GM23248 (cell line): ENCODE data around the gene SETD6. TPM values are rescaled to one million over a fixed set of nuclear protein-coding genes. Genes with fewer than 3 reads are reported as not detected.

Experiments
- DNase-seq: peaks from one replicate; pipeline ENCODE4 v3.0.0-alpha.2; 2015
- H2AFZ ChIP-seq: fragments of 200-600 bp; sonication (generic); 2 replicates; pipeline ENCODE4 v1.6.1; 2016; ENCODE audit warnings: antibody characterized with exemption
- H3F3A ChIP-seq: fragments of 200-600 bp; sonication (generic); 2 replicates; pipeline ENCODE4 v1.6.1; 2016; ENCODE audit warnings: mild to moderate bottlenecking, antibody characterized with exemption, mixed run types; ENCODE audit not compliant: insufficient read depth
- H3K27ac ChIP-seq: fragments of 200-600 bp; sonication (generic); 2 replicates; pipeline ENCODE4 v1.5.1; 2016; ENCODE audit warnings: mild to moderate bottlenecking
- H3K27me3 ChIP-seq: fragments of 200-600 bp; sonication (generic); replicated peaks from 2 replicates; pipeline ENCODE4 v1.6.1; 2016; ENCODE audit warnings: mild to moderate bottlenecking; ENCODE audit not compliant: insufficient read depth
- H3K36me3 ChIP-seq: fragments of 200-600 bp; sonication (generic); 2 replicates; pipeline ENCODE4 v1.6.1; 2016; ENCODE audit warnings: low read depth, mild to moderate bottlenecking
- H3K4me1 ChIP-seq: fragments of 200-600 bp; sonication (generic); 2 replicates; pipeline ENCODE4 v1.6.1; 2016; ENCODE audit warnings: mild to moderate bottlenecking; ENCODE audit not compliant: insufficient read depth
- H3K4me2 ChIP-seq: fragments of 200-600 bp; sonication (generic); one replicate; pipeline ENCODE4 v1.6.1; 2016; ENCODE audit warnings: mild to moderate bottlenecking; ENCODE audit not compliant: unreplicated experiment
- H3K4me3 ChIP-seq: fragments of 200-600 bp; sonication (generic); 2 replicates; pipeline ENCODE4 v1.5.1; 2016; ENCODE audit warnings: mild to moderate bottlenecking
- H3K79me2 ChIP-seq: fragments of 200-600 bp; sonication (generic); 2 replicates; pipeline ENCODE4 v1.6.1; 2016; ENCODE audit warnings: mild to moderate bottlenecking; ENCODE audit not compliant: insufficient read depth
- H3K9ac ChIP-seq: fragments of 200-600 bp; sonication (generic); 2 replicates; pipeline ENCODE4 v1.6.1; 2016; ENCODE audit warnings: mild to moderate bottlenecking
- H3K9me2 ChIP-seq: fragments of 200-600 bp; sonication (generic); 2 replicates; pipeline ENCODE4 v1.6.1; 2016; ENCODE audit warnings: mixed run types, mild to moderate bottlenecking, moderate library complexity; ENCODE audit not compliant: insufficient read depth
- H3K9me3 ChIP-seq: fragments of 200-600 bp; sonication (generic); one replicate; pipeline ENCODE4 v1.6.1; 2017; ENCODE audit warnings: low read depth
- H4K20me1 ChIP-seq: fragments of 200-600 bp; sonication (generic); 2 replicates; pipeline ENCODE4 v1.6.0; 2016; ENCODE audit not compliant: insufficient read depth
- EZH2 ChIP-seq: fragments of 200-600 bp; sonication (generic); IDR thresholded peaks from 2 replicates; pipeline ENCODE4 v1.6.1; 2018; ENCODE audit warnings: antibody characterized with exemption, mild to moderate bottlenecking; ENCODE audit not compliant: insufficient read depth, poor library complexity, severe bottlenecking
- EZH2phosphoT487 ChIP-seq: fragments of 200-600 bp; sonication (generic); IDR thresholded peaks from 2 replicates; pipeline ENCODE4 v1.6.1; 2018; ENCODE audit warnings: antibody characterized with exemption, moderate library complexity, mild to moderate bottlenecking, low read depth; ENCODE audit not compliant: insufficient read depth
- WGBS, 2 experiments: methylation state at CpG; one replicate each; pipeline ENCODE4 v1.1.6; 2015 to 2017; ENCODE audit warnings: low lambda C conversion rate in 2 of 2, low coverage in 1 of 2; ENCODE audit errors: missing lambda C conversion rate in 2 of 2; 5-methylcytosine and 5-hydroxymethylcytosine counted together
- in situ Hi-C: fragments of 300-500 bp; cut with MboI; formaldehyde crosslinking; loops from 2 replicates; pipeline ENCODE4 v1.15.0; 2020
- polyA plus RNA-seq: library from polyadenylated mRNA; unstranded; fragments of >200 nt; fragmentation: Nextera tagmentation; extraction: Ambion mirVana; gene quantifications from 2 replicates; pipeline ENCODE4 v1.2.1, GENCODE V29; 2016
- total RNA-seq: library from RNA; depleted of rRNA; stranded (reverse); fragments of >200 nt; shearing (Covaris generic); gene quantifications from 2 replicates; pipeline ENCODE4 v1.2.3, GENCODE V29; 2014

SETD6 gene
- total and polyA plus RNA-seq, 2 experiments from 2014 or later: 9.4 to 11.5 TPM

DNA sequence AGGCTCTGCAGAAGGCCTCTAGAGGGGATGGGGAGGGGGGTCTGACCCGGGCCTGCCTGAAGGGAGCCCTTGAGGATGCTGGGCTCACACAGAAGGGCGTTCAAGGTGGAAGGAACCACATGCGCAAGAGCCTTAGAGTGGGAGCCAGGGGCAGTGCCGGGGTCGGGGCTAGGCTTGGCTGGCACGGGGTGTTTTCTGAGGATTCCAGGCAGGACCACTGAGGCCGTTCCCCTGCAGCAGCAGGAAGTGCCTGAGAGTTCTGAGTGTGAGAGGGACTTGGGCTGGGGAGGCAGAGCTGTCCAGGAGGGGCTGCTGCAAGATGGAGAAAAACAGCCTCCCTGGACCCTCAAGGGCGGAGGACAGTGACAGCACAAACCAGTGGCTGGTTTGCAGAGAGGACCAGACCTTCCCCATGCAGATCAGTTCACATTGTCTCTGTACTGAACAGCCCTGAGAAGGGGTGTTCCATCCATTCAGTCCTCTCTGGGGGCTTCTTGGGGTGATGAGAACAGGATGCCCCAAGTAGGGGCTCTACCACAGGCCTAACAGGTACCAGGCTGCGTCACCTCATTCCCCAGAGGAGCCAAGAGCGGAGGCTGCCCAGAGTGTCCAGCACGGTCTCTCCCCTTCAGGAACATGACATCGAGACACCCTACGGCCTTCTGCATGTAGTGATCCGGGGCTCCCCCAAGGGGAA is 12.0 kb upstream of the SETD6 start:
- H3F3A ChIP-seq: no peaks in the 10 kb centered on the region
- in situ Hi-C loops: no loop called here
- H3K79me2 ChIP-seq: no peaks in the 10 kb centered on the region
- H3K27me3 ChIP-seq: peaks cover 3% of the 10 kb centered on the region; the same call in 1 of the 2 replicates
- H3K27ac ChIP-seq: no peak overlapping the region
- H2AFZ ChIP-seq: no peak overlapping the region
- H3K36me3 ChIP-seq: no peaks in the 10 kb centered on the region
- 87 to 90% methylated on average over 13 to 14 of the region's 14 CpGs for WGBS, 2 experiments
- H3K9me2 ChIP-seq: no peaks in the 10 kb centered on the region
- H3K4me3 ChIP-seq: no peak overlapping the region
- no peak overlapping the region for H3K9ac ChIP-seq
- no peak for DNase-seq
- no peak for TF ChIP-seq EZH2
- no peak for TF ChIP-seq EZH2phosphoT487
- H3K4me1 ChIP-seq: 0 out of 2 replicates have a peak, but pooled peaks cover 8% of the 10 kb centered on the region
- no peak overlapping the region for H3K4me2 ChIP-seq
- no peaks in the 10 kb centered on the region for H4K20me1 ChIP-seq
- H3K9me3 ChIP-seq: no peaks in the 10 kb centered on the region

DNA sequence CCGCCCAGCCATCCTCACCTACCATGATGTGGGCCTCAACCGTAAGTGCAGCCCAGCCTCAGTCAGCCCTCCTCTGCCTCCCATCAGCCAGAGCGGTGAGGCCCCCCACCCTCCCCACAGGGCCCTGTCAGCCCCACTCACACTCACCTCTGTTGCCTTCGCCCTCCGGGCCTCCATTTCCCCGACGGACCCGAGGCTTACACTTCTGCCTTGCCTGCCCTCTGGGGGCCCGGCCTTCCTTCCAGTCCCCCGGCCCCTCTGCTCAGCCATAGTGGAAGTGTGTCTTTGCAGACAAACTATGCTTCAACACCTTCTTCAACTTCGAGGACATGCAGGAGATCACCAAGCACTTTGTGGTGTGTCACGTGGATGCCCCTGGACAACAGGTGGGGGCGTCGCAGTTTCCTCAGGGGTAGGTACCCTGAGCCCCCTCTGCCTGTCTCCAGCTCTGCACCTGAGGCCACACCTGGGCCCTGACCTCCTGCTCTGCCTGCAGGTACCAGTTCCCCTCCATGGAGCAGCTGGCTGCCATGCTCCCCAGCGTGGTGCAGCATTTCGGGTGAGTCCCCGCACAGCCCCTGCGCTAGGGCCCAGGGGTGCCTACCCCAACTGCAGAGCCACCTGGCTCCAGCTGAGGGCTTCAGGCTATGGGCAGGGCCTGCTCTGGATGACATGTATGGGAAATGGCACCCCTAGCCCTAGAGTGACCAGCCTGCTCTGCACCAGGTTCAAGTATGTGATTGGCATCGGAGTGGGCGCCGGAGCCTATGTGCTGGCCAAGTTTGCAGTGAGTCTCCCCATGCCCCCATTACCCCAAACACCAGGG is 11.2 kb upstream of the SETD6 start:
- H3K4me1 ChIP-seq: 0 out of 2 replicates have a peak, but pooled peaks cover 8% of the 10 kb centered on the region
- in situ Hi-C loops: no loop called here
- H3F3A ChIP-seq: no peaks in the 10 kb centered on the region
- H3K9ac ChIP-seq: no peak overlapping the region
- no peaks in the 10 kb centered on the region for H3K9me2 ChIP-seq
- H3K4me3 ChIP-seq: no peak overlapping the region
- H3K4me2 ChIP-seq: no peak overlapping the region
- peaks cover 3% of the 10 kb centered on the region; the same call in 1 of the 2 replicates for H3K27me3 ChIP-seq
- TF ChIP-seq EZH2: no peak
- TF ChIP-seq EZH2phosphoT487: no peak
- H3K9me3 ChIP-seq: no peaks in the 10 kb centered on the region
- H3K27ac ChIP-seq: no peak overlapping the region
- no peak overlapping the region for H2AFZ ChIP-seq
- 88 to 90% methylated on average over 18 to 21 of the region's 21 CpGs for WGBS, 2 experiments
- DNase-seq: no peak
- H3K36me3 ChIP-seq: no peaks in the 10 kb centered on the region
- no peaks in the 10 kb centered on the region for H4K20me1 ChIP-seq
- H3K79me2 ChIP-seq: no peaks in the 10 kb centered on the region

DNA sequence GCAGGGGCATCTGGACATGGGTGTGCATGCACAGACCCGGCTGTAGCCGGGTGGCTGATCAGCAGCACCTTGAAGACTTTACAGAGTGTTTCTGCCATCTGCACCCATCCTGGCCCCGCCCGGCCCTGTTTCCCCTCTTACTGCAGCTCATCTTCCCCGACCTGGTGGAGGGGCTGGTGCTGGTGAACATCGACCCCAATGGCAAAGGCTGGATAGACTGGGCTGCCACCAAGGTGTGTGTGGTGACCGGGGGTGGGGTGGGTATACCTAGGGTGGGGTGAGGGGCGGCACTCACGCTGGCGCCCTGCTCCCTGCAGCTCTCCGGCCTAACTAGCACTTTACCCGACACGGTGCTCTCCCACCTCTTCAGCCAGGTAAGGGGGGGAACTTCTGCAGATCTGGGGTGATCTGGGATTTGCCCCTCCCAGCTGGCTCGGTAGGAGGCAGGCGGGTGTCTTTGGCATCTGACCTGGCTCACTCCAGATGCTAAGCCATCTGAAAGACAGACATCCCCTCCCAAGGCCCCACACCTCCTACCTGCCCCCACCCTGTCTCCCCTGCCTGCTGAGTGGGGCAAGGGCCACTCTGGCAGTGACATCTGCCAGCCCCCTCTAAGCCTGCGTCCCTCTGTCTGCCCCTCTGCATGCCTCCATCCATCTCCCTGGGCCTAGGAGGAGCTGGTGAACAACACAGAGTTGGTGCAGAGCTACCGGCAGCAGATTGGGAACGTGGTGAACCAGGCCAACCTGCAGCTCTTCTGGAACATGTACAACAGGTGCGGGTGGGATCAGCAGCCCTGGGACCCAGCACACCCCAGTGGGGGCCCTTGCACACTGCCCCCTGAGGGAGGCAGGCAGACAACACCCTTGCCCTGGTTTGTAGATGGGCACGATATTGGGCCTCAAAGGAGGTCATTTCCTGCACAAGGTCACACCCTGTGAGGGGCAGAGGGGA is 8.8 kb upstream of the SETD6 start:
- WGBS, 2 experiments: 69% methylated on average over 19 to 20 of the region's 20 CpGs
- H3K36me3 ChIP-seq: no peaks in the 10 kb centered on the region
- peaks cover under 1% of the 10 kb centered on the region; the same call in 1 of the 2 replicates for H3K27me3 ChIP-seq
- no peak for DNase-seq
- H3K4me3 ChIP-seq: no peak overlapping the region
- H3K27ac ChIP-seq: no peak overlapping the region
- no peak overlapping the region for H2AFZ ChIP-seq
- no peaks in the 10 kb centered on the region for H3K9me2 ChIP-seq
- TF ChIP-seq EZH2phosphoT487 (no peak), EZH2 (no peak)
- no peaks in the 10 kb centered on the region for H4K20me1 ChIP-seq
- H3K9ac ChIP-seq: no peak overlapping the region
- no peaks in the 10 kb centered on the region for H3K4me1 ChIP-seq
- H3K4me2 ChIP-seq: no peak overlapping the region
- no peaks in the 10 kb centered on the region for H3F3A ChIP-seq
- H3K9me3 ChIP-seq: no peaks in the 10 kb centered on the region
- no peaks in the 10 kb centered on the region for H3K79me2 ChIP-seq
- in situ Hi-C loops: no loop called here
